GM12872 (cell line): Measurements from ENCODE around the gene TEX12.

ENCODE experiments used
- TF ChIP-seq, protein P1 (sequence below): IDR thresholded peaks from 3 replicates; pipeline ENCODE4 v1.5.1; 2011; ENCODE audit warnings: low read depth, mild to moderate bottlenecking, low read length, moderate library complexity; ENCODE audit not compliant: insufficient read depth

TEX12 gene

DNA sequence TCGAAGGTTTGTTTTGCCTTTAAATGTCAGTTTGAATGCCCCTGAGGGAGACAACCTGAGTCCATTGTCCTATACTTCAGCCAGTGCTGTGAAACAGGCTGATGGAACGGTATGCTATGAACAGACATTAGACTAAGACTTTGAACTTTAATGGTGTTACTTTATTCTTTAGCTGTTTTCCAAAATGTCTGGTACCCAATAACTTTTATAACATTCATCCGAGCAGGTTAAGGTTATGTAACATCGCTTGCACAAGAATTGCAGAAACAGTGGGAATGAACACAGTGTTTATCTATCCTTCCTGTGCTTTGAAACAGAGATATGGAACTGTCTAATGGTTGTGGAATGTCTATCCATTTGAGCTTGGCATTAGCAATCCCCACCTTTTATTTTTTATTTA is 46.6 kb downstream of the TEX12 start:
- TF ChIP-seq, protein P1, sequence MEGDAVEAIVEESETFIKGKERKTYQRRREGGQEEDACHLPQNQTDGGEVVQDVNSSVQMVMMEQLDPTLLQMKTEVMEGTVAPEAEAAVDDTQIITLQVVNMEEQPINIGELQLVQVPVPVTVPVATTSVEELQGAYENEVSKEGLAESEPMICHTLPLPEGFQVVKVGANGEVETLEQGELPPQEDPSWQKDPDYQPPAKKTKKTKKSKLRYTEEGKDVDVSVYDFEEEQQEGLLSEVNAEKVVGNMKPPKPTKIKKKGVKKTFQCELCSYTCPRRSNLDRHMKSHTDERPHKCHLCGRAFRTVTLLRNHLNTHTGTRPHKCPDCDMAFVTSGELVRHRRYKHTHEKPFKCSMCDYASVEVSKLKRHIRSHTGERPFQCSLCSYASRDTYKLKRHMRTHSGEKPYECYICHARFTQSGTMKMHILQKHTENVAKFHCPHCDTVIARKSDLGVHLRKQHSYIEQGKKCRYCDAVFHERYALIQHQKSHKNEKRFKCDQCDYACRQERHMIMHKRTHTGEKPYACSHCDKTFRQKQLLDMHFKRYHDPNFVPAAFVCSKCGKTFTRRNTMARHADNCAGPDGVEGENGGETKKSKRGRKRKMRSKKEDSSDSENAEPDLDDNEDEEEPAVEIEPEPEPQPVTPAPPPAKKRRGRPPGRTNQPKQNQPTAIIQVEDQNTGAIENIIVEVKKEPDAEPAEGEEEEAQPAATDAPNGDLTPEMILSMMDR = no peak

DNA sequence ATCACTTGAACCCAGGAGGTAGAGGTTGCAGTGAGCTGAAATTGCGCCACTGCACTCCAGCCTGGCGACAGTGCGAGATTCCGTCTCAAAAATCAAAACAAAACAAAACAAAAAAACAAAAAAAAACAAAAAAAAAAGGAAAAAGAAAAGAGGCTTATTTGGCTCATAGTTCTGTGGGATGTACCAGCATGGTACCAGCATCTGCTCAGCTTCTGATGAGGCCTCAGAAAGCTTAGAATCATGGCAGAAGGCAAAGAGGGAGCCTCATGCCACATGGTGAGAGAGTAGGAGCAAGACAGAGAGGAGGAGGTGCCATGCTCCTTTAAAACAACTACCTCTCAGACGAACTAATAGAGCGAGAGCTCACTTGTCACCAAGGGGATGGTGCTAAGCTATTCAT is 48.4 kb downstream of the TEX12 start:
- TF ChIP-seq, protein P1 = no peak

- TF ChIP-seq, protein P1 = no peak
These were observed 49.5 kb downstream of the TEX12 start for GRCh38 chr11:112216561-112217105.

DNA sequence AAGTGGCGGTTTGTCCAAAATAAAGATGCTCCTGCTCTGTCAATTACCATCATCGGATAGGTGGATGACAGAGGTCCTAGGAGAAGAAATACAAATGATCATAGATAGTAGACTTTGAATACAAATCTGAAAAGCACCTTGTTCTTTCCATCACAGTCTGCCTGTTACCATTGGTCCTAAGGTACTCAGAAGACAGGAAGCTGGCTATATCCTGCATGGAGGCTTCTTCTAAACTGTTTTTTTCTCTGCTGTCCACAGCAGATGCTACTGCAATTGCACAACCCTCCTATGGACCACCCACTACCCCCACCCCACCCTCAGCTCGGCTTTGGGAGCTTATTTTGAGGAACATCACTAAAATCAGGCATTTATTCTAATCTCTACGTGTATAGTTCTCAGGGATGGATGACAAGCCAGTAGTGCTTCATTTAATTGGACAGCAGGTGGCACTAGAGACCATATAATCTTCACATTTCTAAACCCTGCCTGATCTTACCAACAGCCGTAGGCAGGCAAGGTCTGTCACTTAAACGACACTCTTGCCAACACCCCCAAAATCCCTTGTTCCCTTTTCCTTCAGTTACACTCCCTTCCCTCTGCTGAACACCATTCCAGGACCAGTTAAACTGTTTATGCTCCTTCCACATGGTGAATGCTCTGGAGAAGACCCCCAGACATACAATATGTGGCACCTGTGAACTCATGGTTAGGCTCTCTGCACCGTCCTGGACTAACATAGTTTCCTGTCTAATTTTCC is 52.5 kb downstream of the TEX12 start:
- TF ChIP-seq, protein P1 = peak; percentile 67

- TF ChIP-seq, protein P1 = no peak
These were observed 54.2 kb downstream of the TEX12 start for GRCh38 chr11:112221274-112221835.
